ENCODE data around the gene THOC5.
A peak's percentile ranks its signal among the peaks of the same experiment; 100 is the strongest.
"Not testable (repeated sequence)": the region's sequence is repeated elsewhere in the genome, so short reads cannot be mapped to it uniquely, and the experiment has no call there.

The THOC5 gene

GRCh38 chr22:29563652-29564460 is 10.3 kb upstream of the THOC5 start:
- no peak for DNase-seq (ENCODE audit: low read depth, low spot score)

- no peak for DNase-seq (ENCODE audit: low read depth, low spot score)
These were observed 6.3 kb upstream of the THOC5 start for GRCh38 chr22:29559853-29560252.

- DNase-seq (ENCODE audit: low read depth, low spot score): no peak
These were observed 5.5 kb upstream of the THOC5 start for GRCh38 chr22:29559030-29559429.

- DNase-seq (ENCODE audit: low read depth, low spot score): no peak
These were observed 1.6 kb upstream of the THOC5 start for GRCh38 chr22:29555065-29555644.

GRCh38 chr22:29552357-29552756 is 1.2 kb downstream of the THOC5 start:
- DNase-seq (ENCODE audit: low read depth, low spot score): not testable (repeated sequence)

GRCh38 chr22:29550005-29550404 is 3.6 kb downstream of the THOC5 start:
- DNase-seq (ENCODE audit: low read depth, low spot score): no peak

- DNase-seq (ENCODE audit: low read depth, low spot score): not testable (repeated sequence)
These were observed 8.5 kb downstream of the THOC5 start for GRCh38 chr22:29545045-29545444.

GRCh38 chr22:29541845-29542244 is 11.7 kb downstream of the THOC5 start:
- no peak for DNase-seq (ENCODE audit: low read depth, low spot score)

GRCh38 chr22:29539105-29539504 is 14.5 kb downstream of the THOC5 start:
- no peak for DNase-seq (ENCODE audit: low read depth, low spot score)

GRCh38 chr22:29536411-29536810 is 17.1 kb downstream of the THOC5 start:
- no peak for DNase-seq (ENCODE audit: low read depth, low spot score)

GRCh38 chr22:29531419-29531818 is 22.1 kb downstream of the THOC5 start:
- DNase-seq (ENCODE audit: low read depth, low spot score): no peak

- DNase-seq (ENCODE audit: low read depth, low spot score): no peak
These were observed 22.8 kb downstream of the THOC5 start for GRCh38 chr22:29530716-29531115.

GRCh38 chr22:29528144-29528543 is 25.4 kb downstream of the THOC5 start:
- DNase-seq (ENCODE audit: low read depth, low spot score): no peak

GRCh38 chr22:29524442-29525191 is 28.9 kb downstream of the THOC5 start:
- DNase-seq (ENCODE audit: low read depth, low spot score): no peak

- DNase-seq (ENCODE audit: low read depth, low spot score): no peak
These were observed 29.8 kb downstream of the THOC5 start for GRCh38 chr22:29523761-29524160.

- DNase-seq (ENCODE audit: low read depth, low spot score): no peak
These were observed 32.0 kb downstream of the THOC5 start for GRCh38 chr22:29521526-29521925.

- peak; percentile 2 for DNase-seq (ENCODE audit: low read depth, low spot score)
These were observed 32.7 kb downstream of the THOC5 start for GRCh38 chr22:29520851-29521250.

- DNase-seq (ENCODE audit: low read depth, low spot score): no peak
These were observed 33.6 kb downstream of the THOC5 start for GRCh38 chr22:29519996-29520395.

GRCh38 chr22:29518427-29518826 is 35.1 kb downstream of the THOC5 start:
- DNase-seq (ENCODE audit: low read depth, low spot score): no peak

- no peak for DNase-seq (ENCODE audit: low read depth, low spot score)
These were observed 36.2 kb downstream of the THOC5 start for GRCh38 chr22:29517215-29517908.

- DNase-seq (ENCODE audit: low read depth, low spot score): no peak
These were observed 41.5 kb downstream of the THOC5 start for GRCh38 chr22:29512031-29512430.

Measured in smooth muscle cell of the brain vasculature (primary cell).